Epithelial cell of proximal tubule (primary cell): ENCODE results near the gene ZCCHC7. TPM values are rescaled to one million over a fixed set of nuclear protein-coding genes. Genes with fewer than 3 reads are reported as not detected.
"Not testable (repeated sequence)": the region's sequence is repeated elsewhere in the genome, so short reads cannot be mapped to it uniquely, and the experiment has no call there.

Experiments used
- DNase-seq: peaks from one replicate; pipeline ENCODE4 v3.0.0-alpha.2; 2011; ENCODE audit warnings: low read depth
- H3K4me3 ChIP-seq: 2 replicates; pipeline ENCODE4 v1.5.1; 2011; ENCODE audit warnings: low read depth, mild to moderate bottlenecking, low read length
- total RNA-seq: library from RNA; depleted of rRNA; stranded (reverse); fragments of >200 nt; gene quantifications from 2 replicates; pipeline ENCODE4 v1.2.3, GENCODE V29; 2015
- TF ChIP-seq, protein P1 (sequence below): conservative IDR thresholded peaks from 2 replicates; pipeline ENCODE4 v1.5.1; 2012; ENCODE audit warnings: low read depth, mild to moderate bottlenecking, low read length

The ZCCHC7 gene
- total RNA-seq, 1 donor from 2014 or later, result 13.3 TPM

DNA sequence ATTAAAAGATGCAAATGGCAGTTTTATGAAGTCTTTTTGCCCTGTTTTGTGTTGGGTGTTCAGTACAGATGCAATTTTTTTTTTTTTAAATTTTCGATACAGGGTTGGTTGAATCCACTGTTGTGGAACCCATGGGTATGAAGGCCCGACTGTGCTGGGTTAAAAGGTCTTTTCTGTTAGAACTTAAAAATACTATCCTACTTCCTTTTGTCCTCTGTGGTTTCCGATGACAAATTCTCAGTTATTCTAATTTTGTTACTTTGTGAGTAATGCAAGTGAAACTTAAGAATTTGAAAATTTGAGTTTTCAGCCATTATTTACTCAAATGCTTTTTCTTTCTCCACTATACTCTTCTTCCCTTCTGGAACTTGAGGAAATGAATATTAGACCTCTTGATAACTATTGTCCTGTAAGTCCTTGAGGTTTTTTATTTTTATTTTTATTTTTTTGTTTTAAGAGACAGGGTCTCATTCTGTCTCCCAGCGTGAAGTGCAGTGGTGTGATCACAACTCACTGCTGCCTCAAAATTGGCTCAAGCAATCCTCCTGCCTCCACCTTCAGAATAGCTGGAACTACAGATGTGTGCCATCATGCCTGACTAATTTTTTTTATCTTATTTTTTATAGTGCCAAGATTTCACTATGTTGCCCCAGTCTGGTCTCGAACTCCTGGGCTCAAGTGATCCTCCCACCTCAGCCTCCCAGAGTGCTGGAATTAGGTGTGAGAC is 67.5 kb downstream of the ZCCHC7 start:
- DNase-seq, result no peak
- TF ChIP-seq, protein P1, sequence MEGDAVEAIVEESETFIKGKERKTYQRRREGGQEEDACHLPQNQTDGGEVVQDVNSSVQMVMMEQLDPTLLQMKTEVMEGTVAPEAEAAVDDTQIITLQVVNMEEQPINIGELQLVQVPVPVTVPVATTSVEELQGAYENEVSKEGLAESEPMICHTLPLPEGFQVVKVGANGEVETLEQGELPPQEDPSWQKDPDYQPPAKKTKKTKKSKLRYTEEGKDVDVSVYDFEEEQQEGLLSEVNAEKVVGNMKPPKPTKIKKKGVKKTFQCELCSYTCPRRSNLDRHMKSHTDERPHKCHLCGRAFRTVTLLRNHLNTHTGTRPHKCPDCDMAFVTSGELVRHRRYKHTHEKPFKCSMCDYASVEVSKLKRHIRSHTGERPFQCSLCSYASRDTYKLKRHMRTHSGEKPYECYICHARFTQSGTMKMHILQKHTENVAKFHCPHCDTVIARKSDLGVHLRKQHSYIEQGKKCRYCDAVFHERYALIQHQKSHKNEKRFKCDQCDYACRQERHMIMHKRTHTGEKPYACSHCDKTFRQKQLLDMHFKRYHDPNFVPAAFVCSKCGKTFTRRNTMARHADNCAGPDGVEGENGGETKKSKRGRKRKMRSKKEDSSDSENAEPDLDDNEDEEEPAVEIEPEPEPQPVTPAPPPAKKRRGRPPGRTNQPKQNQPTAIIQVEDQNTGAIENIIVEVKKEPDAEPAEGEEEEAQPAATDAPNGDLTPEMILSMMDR, result no peak
- H3K4me3 ChIP-seq, result no peak overlapping the region

DNA sequence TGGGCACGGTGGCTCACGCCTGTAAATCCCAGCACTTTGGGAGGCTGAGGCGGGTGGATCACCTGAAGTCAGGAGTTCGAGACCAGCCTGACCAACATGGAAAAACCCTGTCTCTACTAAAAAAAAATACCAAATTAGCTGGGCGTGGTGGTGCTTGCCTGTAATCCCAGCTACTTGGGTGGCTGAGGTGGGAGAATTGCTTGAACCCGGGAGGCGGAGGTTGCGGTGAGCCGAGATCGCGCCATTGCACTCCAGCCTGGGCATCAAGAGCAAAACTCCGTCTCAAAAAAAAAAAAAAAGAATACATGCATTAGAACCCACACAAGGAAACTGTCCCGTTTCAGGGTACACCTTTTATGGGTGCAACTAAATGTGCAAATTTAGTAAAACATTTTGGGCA is 70.4 kb downstream of the ZCCHC7 start:
- not testable (repeated sequence) for DNase-seq, H3K4me3 ChIP-seq

DNA sequence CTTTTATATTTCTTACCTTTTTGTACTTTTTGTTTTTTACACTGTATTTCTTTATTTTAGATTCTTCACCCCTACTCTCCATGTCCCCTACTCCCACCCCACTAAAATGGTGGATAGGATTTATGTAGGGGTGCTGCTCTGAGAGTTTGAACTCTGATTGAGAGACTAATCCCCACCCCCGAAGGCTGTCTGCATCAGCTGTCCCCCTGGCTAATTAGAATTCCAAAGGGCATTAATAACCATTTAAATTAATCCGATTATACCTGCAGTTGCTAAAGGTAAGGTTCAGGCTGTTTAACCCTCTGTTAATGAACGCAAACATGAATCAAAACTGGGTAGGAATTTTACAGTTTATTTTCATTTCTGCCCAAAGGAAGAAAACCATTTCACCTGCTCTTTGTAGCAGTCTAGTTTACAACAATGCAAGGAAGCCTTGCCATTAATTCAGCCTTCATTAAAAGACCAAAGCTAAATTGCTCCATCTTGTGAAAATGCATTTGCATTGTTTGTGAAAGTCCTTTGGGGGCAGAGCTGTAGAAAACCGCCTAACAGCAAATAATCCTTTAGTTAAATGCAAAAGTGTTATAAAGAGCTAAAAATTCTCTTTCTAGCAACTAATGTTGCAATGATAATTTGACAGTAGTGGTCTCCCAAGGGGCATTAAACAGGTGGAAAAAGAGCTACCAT is 71.2 kb downstream of the ZCCHC7 start:
- no peak for DNase-seq
- no peak overlapping the region for H3K4me3 ChIP-seq
- TF ChIP-seq, protein P1, result no peak

DNA sequence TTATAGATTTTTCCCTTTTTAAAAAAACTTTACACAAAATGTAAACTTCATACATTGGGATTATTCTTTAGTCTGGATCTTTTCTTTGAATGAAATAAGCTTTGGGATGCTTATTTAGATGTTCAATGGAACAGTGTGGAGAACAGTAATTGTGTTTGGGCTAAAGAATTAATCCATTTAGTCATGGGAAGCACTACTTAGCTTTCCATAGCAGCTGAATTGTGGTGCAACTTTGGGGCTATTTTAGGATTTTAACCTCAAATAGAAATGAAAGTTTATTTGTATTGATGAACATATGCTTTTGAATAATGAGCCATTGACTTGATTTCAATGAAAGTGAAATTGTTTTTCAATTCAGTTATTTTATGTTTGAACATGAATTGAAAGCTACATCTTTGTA is 72.4 kb downstream of the ZCCHC7 start:
- TF ChIP-seq, protein P1, result no peak
- no peak overlapping the region for H3K4me3 ChIP-seq
- DNase-seq, result no peak

DNA sequence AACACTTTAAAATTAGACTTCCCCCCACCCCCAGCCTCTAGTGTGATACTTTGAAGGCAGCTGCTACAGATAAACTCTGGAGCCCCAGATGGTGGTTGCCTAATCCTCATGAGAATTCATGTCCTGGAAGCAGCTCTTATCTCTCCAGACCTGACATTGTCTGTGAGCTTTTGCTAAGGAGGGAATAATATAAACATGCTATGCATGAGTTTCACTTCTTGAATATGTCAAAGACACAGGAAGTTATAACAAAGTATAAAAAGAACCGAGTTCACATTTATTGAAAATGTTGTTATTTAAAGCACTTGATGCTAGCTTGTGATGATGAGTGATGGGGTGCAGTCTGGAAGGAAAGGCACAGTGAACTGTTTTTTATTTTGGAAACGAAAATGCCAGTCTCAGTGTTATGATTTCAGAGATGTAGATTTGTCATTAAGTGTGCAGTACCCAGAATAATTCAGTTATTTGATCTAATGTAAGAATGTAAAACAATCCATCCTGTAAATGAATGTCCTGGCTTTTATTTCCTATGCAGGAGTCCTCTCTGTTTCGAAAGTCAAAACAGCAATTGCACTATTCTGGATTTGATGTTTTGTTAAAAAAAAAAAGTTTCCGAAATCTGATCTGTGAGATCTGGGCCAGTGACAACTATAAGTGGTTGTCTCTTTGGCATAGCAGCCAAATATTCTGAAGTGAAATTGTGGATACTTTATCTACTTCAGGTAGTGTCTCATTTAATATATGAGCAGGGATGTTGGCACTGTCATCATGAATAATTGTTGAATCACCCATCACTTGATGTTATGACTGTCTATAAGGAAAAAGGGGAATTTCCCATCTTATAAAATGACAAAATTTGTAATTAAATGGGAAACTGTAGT is 77.0 kb downstream of the ZCCHC7 start:
- TF ChIP-seq, protein P1, result no peak
- DNase-seq, result no peak

DNA sequence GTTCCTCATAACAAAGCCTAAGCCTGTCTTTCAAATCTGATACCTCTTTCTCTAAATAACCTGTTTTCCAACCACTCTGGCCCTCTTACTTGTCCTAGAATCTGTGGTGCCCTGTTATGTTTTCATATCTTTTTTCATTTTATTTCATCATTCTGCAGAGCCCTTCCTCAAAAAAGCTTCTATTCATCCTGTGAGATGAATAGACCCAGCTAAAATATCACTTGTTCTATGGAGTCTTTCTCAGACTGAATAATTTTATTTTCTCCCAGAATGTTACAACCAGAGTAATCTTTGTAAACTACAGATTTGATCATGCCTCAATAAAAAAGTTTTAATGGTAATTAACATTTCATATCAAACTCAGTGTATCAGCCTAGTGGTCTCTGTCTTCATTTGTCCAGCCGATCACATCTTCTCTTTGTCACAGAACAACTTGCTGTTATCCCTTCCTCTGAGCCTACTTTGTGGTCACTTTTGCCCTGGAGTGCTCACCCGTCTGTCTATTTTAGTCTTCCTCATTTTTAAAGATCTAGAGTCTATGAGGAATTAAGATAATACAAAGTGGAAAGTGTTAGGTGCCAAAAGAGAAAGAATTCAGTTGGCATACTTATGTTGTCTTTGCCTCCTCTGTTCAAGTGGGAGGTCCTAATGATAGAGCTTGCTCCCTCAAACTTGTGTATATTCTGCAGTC is 77.8 kb downstream of the ZCCHC7 start:
- H3K4me3 ChIP-seq, result no peak overlapping the region
- DNase-seq, result no peak
- TF ChIP-seq, protein P1, result no peak

More for the DNA sequence above, 77.0 kb downstream of the ZCCHC7 start:
- H3K4me3 ChIP-seq, result no peak overlapping the region

DNA sequence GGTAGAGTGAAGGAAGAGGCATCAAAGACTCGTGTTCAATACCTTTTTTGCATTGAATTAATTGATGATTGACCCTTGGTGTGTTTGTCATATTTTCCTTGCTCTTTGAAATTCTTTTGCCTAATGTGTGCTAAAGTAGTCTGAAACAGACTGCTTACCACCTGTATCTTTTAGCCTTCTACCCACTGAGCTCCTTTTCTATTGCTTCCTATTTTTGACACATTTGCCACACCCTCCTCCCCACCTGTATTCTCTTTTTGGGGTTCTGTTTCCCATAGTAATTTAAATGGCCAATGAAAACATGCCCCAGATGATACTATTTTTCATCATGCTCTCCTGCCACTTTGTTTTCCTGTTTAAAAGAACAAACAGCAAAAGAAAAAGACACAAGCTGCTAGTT is 78.5 kb downstream of the ZCCHC7 start:
- DNase-seq, result no peak
- no peak overlapping the region for H3K4me3 ChIP-seq
- TF ChIP-seq, protein P1, result no peak
